IPS-11a (cell line): ENCODE measurements around the gene TANGO2.

Experiments
- H3K4me3 ChIP-seq: one replicate; pipeline ENCODE4 v1.5.1; 2013; ENCODE audit warnings: low read depth, low read length, control low read depth

TANGO2 gene, protein sequence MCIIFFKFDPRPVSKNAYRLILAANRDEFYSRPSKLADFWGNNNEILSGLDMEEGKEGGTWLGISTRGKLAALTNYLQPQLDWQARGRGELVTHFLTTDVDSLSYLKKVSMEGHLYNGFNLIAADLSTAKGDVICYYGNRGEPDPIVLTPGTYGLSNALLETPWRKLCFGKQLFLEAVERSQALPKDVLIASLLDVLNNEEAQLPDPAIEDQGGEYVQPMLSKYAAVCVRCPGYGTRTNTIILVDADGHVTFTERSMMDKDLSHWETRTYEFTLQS

DNA sequence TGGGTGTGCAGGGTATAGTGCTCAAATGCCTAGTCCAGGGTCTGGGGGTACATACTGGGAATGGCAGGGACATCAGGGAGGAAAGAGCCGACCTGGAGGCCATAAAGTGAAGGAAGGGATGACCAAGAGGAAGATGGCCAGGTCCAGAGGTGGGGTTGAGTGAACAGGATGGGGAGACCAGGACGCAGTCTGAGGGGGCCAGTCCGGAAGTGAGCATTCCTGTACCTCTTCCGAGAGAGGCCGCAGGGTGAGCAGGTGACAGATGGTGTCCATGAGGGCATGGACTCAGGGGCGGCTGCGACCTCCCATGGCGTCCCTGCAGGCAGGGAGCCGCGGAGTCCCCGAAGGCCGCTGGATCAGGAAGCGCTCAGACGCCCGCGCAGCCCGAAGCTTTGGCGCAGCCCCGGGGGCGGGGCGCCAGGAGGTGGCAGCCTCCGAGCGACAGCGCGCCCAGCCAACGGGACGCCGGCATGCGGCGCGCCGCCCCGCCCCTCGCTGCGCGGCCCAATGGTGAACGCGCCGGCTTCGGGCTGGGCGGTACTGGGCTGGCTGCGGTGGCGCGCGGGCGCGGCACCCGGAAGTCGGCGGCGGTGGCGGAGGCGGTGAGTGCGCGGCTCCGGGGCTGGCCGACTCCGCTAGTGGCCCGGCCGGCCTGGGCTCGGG is at the start of gene TANGO2:
Gene TANGO2 (plus strand): TSS at position 578 of the 663 bp plus-strand sequence. CDS start 15,689 bp downstream, outside the sequence.
- H3K4me3 ChIP-seq = peak within 1 kb of the TSS; percentile 73

DNA sequence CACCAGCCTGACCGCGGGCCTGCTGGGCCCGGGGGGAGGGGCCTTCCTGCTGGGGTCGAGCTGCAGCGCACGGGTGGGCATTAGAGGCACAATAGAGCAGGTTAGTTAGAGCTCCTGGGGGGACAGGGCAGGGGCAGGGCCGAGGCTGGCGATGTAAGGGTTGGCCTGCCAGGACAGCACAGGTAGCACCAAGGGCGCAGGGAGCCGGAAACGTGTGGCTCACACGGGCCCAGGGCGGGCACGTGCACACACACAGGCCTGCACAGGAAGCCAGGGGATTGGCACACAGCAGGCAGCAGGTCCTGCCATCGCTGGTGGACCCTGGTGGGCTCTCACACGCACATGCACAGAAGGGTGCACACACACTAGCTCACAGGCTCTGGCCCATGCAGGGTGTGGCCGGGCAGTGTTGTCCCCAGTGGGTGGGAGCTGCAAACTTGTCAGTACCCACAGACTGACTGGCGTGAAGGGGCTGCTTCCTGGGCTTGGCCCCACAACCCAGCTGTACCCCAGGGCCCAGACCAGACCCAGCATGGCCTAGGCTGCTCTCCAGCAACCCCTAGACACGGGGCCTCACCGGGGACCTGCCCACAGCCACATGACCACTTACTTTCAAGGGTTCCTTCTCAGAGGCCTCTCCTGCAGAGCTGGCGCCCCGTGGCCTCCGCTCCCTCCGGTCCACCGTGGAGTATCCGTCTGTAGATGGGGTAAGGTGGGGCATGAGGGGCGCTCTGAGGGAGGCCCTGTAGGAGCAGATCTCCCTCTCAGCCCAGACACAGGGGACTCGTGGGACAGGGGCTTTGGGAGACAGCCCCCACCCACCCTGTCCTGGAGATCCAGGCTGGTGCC is 49.4 kb upstream of the TANGO2 start:
- no peak overlapping the region for H3K4me3 ChIP-seq

DNA sequence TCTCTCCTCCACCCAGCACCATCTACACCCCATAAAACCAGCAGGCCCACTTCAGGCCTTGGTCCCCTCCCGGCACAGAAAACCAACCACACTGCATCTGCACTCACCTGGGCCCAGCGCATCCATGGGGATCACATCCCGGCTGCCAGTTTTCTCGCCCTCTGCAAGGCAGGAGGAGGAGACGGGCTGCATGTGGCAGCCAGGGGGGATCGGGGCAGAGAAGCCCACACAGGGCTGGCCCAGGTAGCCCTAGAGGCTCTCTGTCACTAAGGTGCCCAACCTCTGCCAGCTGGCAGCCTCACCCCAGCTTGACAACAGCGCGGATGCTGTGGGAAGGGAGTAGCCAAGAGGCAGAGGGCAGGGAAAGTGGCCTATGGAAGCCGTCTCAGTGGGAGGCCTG is 48.7 kb upstream of the TANGO2 start:
- no peak overlapping the region for H3K4me3 ChIP-seq

DNA sequence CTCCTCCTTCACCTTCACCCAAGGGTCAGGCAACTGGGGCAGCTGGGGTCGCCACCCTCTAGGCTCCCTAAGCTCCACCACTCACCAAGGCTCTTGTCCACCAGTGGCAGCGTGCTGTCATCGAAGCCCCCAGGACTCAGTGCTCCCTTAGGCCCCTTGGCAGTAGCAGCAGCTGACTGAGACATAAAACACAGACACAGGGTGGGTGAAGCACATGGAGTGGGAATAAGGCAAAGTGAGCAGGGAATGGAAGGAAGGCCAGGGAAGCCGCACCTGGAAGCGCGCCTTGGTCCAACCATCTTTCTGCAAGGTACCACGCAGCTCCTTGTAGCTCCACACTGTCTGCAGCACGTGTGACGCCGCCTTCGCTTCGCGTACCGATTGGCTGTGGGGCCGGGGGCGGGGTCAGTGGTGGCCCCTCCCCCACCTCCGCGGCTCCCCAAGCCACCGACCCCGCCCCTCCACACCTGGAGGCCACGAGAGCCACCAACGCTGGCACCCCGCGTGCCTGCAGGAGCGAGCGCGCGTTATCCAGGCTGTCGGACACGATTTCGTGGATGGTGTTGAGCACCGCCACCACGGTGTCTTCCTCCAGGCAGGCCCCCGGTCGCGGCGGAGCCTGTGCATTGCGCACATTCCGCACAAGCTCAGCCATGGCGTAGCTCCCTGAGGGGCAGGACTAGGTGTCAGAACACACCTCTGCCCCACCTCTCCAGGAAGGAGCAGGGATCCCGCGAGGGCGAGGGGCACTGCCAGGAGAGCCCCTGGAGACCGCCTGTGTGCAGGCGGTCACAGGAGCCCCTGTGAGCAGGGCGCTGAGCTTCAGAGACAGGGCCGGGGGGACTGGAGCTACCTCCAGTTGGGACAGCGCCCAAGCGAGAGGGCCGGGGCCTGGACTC is 48.0 kb upstream of the TANGO2 start:
- H3K4me3 ChIP-seq = no peak overlapping the region

DNA sequence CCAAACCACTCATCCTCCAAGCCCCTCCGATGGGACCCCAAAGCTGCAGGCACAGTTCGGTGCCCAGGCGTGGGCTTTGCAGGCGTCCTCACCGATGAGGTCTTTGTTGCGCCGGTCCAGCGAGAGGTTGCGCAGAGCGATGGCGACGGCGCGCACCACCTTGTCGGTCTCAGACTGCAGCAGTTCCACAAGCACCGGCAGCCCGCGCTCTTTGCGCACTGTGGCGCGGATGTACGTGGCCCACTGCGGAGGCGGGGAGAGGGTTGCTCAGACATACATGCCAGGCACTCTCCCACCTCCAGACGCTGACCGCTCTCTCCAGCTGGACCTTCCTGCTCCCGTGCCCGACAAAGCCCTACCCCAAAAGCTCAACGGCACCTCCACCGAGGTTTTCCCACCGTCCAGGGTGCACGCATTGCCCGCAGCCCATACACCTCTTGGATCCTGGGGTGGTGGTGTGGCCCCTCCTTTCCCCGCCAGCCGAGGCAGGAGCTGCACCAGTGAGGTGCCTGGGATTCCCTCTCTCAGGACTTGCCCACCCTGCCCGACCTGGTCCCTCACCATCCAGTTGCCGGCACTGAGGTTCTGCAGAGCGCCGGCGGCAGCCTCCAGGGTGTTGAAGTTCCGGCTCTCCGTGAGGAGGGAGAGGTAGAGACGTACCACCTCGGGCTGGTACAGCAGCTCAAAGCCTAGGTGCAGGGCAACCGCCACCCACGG is 47.2 kb upstream of the TANGO2 start:
- H3K4me3 ChIP-seq = no peak overlapping the region

DNA sequence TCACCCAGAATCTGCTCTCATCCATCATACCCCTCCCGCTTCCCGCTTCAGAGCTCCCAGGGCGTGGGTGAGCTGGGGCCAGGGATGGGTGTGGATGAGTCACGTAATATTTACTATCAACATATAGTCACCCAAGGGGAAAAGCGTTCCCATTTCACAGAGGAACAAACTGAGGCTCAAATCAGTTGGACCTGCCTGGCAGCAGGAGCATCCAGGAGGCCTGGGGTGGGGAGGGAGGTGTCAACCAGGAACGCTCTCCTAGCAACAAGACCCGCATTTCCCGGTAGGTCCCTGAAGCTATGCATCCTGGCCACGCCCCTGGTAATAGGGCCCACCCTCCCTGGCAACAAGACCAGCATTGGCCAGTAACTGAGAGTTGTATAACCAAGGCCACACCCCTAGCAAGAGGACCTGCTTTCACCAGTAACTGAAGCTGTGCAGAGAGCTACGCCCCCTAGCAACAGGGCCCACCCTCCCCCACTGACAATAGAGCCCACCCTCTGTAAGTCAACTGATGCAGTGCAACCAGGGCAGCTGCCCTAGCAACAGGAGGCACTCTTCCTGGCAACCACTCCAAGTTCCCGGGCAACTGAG is 46.5 kb upstream of the TANGO2 start:
- H3K4me3 ChIP-seq = no peak overlapping the region

DNA sequence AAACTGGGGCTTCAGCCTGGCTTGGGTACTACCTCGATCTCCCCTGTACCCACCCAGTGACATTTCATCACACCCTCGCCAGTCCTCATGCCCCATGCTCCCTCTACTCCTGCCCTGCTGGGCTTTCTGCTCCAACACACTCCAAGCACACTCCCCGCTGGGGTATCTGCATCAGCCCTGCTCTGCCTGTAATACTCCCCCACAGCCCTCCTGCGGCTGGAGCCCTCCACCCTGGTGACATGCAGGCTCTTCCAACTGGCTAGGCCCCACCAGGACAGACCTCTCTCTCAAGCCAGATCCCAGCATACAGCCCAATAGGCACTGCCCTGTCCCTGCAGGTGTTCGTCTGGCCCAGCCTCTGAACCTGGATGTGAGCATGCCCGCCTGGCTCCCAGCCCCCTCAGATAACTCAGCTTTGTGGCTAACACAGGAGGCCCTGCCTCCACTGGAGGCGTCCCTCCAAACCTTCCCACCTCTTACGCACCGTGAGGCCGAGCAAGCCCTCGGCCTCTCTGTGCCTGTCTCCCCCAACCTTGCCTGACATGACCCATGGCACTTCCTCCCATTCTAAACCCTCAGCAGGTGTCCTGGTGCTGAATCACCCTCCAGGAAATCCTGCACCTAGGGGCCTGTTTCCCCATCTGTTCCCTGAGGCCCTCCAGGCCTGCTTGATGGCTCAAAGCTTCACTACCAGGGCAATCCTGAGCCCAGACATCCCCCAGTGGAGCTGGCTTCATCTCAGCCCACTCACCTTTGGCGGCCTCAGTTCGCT is 45.8 kb upstream of the TANGO2 start:
- H3K4me3 ChIP-seq = no peak overlapping the region

DNA sequence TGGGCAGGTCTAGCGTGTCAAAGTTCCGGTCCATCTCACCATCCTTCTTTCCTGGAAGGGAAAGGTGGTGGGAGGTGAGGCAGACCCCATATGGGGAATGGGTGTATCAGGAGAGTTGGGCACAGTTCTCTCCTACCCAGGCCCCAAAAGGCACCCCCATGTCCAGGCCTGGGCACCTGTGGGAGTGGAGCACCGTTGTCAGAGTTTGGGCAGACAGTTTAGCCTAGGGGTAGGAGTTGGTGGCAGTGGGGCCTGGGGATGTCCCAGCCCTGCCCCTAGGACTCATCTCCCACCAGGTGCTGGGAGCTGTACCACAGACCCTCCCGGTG is 45.2 kb upstream of the TANGO2 start:
- H3K4me3 ChIP-seq = no peak overlapping the region

DNA sequence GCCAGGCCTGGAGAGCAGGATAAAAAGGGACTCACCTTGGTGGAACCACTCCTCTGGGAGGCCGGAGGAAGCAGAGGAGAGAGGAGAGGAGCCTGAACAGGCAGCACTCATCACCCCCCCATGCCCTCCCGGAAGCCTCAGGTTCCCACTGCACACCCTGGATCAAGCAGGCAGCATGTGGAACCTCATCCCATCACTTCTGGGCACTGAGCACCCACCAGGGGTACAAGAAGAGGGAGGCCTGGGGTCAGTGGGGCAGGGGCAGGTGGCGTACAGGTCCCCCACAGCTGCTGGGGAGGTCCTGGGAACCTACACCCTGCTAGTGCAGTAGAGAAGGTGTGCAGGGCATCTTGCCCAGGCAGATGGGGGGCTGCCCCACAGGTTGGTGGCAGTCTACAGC is 44.2 kb upstream of the TANGO2 start:
- H3K4me3 ChIP-seq = no peak overlapping the region

DNA sequence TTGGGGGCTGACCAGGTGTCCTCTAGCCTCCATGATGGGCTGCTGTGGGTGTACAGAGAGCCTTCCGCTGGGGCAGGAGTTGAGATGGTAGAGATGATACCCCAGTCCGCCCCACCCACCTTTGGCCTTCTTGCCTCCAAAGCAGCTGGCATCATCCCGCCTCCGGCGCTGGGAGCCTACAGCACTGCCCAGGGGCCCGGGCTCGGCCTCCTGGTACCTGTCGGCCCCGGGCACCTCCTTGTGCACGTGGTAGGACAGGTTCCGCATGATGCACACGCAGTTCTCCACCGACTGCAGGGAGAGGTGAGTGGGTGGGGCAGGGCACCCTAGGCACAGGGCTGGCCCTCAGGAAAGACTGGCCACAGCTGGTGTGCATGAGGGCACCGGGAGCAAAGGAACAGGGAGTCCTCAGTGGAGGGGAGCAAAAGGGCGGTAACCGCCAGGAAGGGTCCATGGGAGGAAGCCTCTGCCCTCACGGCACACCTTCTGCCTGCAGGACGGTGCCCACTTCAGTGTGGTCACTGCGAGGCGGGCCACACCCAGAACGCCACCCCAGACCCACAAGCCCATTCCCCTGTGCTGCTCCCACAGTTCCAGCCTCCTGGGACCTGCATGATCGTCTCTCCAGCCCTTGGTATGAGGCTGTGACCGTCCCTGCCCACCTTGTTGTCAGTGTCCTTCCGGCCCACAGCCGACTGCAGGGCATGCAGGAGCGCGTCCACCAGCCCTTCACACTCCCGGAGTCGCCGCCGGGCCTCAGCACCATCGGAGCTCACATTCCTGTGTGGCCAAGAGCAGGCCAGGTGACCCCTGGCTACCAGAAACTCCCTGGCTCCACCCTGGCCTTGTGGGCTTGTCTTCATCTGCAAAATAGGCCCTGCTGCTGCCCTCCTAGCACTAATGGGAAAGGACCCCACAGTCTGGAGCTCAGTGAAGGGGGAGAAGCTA is 43.3 kb upstream of the TANGO2 start:
- no peak overlapping the region for H3K4me3 ChIP-seq

DNA sequence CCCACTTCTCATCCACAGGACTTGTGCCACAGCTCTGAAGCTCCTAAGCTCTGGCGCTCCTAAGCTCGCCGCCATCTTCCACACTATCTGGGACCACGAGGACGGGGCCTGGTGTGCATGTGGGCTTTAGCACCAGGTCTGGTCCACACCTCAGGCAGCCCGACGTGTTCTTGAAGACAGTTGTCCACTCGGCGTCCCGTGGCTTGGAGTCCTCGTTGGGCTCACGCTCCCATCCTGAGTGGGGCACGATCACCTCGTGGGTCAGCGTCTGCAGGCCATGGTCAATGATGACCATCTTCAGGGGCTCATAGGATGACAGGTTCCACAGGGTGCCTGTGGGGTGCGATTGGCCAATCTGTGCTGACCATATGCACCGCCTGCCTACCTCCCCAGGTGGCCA is 42.2 kb upstream of the TANGO2 start:
- H3K4me3 ChIP-seq = no peak overlapping the region

DNA sequence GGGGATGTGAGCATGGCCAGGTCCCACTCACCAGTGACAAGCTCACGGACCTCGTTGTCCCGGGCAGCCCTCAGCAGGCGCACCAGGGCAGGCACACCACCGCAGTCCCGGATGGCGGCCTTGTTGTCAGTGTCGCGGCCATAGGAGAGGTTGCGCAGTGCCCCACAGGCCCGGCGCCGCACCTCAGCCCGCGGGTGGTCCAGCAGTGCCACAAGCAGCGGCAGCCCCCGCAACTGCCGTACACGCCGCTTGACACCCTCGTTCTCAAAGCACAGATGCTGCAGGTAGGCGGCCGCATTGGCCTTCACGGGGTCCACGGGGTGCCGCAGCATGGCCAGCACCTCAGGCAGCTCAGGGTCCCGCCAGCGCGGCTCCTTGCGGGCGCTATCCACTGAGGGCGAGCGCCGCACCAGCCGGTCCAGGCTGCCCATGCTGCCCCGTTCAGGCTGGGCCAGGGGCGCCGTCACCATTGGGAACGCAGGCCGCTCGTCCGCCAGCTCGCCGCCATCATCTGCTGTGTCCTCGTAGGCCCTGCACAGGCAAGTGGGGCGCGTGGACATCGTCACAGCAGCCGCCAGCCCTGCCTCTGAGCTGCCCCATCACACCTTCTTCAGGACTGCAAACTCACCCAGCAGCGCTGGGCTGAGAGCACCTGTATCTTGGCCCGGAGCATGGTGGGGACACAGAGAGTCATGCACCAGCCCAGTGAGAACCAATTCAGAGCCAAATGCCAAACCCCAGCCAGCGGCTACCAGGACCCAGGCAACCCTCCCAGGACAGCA is 41.0 kb upstream of the TANGO2 start:
- no peak overlapping the region for H3K4me3 ChIP-seq

DNA sequence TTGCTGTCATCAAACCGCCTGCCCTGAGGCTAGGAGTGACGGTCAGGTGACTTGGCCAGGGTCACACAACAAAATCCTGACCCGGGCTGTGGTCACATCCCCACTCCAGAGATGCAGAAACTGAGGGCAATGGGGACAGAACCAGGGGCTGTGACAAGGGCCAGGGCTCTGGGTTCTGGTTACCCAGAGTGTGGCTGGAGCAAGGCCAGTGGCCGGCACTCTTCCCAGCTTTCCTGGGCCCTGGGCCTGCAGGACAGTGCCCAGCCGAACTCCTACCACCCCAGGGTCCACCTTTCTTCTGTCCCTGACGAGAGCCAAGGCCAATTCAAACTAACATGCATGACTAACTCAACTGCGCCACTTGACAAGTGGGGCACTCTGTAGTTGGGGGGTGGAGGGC is 40.1 kb upstream of the TANGO2 start:
- no peak overlapping the region for H3K4me3 ChIP-seq

DNA sequence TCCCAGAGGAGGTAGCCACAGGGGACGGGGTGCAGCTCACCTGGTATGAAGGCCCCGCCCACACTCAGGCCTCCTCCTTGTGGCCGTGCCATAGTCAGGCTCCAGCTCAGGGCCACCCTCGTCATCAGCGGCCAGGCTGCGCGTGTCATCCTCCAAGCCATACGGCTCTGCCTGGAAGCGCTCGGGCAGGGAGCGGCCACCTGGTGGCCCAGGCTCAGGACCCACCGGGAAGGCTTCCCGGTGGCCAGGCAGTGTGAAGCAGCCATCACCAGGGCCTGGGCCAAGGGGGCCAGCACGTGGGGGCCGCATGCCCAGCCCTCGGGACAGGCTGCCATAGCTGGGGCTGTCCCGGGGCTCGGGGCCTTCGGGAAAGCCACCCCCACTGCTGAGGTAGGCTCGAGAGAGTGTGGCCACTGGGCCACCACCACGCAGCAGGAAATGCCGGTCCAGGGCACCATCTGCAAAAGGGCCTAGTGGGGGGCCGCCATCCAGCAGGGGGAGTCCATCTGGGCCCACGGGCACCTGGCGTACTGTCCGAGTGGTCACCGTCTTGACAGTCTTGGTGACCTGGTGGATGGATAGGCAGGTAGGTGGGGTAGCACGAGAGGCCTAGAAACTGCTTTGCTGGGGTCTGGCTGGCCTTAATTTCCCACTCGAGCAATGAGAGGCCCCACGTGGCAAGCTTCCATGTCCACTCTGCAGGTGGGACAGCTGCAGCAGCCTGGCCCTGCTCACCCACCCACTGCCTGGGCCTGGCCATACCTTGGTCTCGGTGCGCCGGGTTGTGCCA is 39.5 kb upstream of the TANGO2 start:
- no peak overlapping the region for H3K4me3 ChIP-seq

DNA sequence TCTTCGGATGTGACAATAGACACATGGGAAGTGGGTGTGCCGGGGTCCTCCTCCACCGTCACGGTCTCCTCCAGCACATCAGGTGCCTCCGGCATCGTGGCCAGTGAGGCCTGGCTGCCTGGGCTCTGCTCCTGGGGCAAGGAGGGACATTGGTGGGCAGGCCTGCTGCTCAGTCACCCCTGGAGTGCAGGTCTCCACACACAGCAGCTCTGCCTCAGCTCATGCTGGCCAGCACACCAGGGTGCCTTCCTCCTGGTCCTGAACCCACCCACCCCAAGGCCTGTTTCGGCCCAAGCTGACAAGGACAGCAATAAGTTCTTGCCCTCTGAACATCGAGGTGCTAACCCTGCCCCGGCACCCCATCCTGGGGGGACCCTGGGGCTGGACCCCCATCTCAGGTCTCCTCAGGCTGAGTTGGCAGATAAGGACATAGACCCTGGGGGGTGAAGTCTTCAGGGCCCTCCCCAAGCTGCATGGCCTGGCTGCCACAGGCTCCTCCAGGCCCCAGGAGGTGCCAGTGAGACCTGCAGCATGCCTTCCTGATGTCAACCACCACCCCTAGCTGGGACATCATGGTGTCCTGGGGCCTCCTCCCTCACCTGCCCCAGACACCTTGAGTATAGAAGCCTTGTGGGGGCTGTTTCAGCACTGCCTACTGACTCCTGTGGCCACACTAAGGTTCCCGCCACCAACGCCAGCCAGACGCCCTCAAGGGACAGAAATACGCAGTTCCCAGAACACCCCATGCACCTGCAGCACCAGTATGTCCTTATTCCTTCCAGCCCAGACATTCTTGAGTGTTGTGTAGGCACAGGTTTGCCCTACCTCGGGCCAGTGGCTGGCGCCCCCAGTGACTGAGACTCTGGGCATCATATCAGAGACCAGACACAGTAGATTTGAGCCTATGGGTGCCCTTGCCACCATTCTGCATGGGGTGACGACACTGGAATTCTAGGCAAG is 38.7 kb upstream of the TANGO2 start:
- no peak overlapping the region for H3K4me3 ChIP-seq
